HG03354 (cell line): ENCODE results near the gene POTEB2.
"Not testable (repeated sequence)": the region's sequence is repeated elsewhere in the genome, so short reads cannot be mapped to it uniquely, and the experiment has no call there.

Experiments used
- ATAC-seq: cut with Tn5 transposase; IDR thresholded peaks from one replicate; pipeline ENCODE4 v1.9.1; 2021; ENCODE audit warnings: mild to moderate bottlenecking; ENCODE audit not compliant: unreplicated experiment, poor library complexity, severe bottlenecking

The POTEB2 gene

DNA sequence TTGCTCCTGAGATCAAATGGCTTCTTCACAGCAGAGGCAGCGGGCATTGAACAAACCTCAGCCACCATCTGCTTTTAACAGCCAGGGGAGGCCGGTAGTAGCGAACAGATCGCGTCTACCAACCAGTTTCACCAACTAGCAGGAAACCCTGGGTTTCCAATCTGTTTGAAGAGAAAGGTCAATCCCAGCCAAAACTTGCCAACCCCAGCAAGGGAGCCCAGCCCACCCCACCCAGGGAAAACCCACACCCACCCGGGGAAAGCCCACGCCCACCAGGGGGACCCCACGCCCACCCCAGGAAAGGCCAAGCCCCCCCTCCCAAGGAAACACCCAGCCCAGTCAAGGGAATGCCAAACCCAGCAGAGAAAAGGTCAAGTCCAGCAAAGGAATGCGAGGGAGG lies at the start of gene POTEB2:
TSS of gene POTEB2 (minus strand) at position 101 of the 400 bp plus-strand sequence. CDS start at position 68, 33 bp downstream.
- ATAC-seq: not testable (repeated sequence)

- not testable (repeated sequence) for ATAC-seq
These were observed 13.8 kb upstream of the POTEB2 start for GRCh38 chr15:20879916-20880315.

DNA sequence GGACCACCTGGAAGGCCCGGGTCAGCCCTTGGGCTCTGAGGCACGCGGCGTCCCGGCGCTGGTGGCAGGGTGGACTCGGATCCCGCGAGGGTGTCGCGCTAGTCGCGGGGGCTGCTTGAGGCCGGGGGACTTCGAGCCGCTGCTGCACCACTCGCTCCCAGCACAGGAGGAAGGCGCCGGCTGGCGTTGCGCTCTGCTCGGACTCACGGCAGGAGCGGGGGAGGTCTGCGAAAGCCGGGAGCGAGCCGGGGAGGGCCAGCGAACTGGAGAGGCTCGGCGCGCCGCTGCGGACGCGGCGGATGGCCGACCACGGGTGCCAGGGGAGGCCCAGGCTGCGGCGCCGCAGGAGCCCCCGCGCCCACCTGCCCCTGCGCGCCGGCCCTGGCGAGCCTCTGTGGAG lies 12.3 kb upstream of the POTEB2 start:
- not testable (repeated sequence) for ATAC-seq

DNA sequence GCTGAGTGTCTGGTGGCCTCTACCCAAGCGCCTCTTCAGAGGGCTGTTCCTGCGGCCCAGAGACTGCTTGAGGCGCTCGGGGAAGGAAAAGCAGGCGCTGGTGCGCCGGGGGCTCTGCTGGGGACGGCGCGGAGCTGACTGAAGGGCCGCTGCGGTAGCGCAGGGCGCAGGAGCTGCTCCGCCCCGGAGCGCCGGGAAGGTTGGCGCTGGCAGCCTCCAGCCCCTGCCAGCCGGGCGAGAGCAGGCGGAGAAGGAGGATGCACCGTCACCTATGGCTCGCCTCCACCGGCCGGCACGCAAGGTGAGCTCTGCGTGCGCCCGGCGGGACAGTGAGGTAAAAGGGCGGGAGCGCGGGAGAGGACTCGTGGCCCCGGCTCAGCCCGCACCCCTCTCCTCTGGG lies 11.7 kb upstream of the POTEB2 start:
- not testable (repeated sequence) for ATAC-seq
